HG03025 (cell line): Measurements from ENCODE around the gene RPTOR.

Experiments used
- ATAC-seq: cut with Tn5 transposase; IDR thresholded peaks from one replicate; pipeline ENCODE4 v1.9.1; 2021; ENCODE audit warnings: mild to moderate bottlenecking, moderate library complexity; ENCODE audit not compliant: unreplicated experiment, low FRiP score

The RPTOR gene

GRCh38 chr17:81010935-81011334 lies 466.3 kb downstream of the RPTOR start:
- no peak for ATAC-seq

- no peak for ATAC-seq
Measured at GRCh38 chr17:81011951-81012350, 467.3 kb downstream of the RPTOR start.

GRCh38 chr17:81012574-81013447 lies 468.2 kb downstream of the RPTOR start:
- ATAC-seq, result no peak

GRCh38 chr17:81013642-81014041 lies 469.0 kb downstream of the RPTOR start:
- no peak for ATAC-seq

- no peak for ATAC-seq
Measured at GRCh38 chr17:81015136-81015535, 470.5 kb downstream of the RPTOR start.
